BJ (cell line): ENCODE results near the gene DMD. TPM values are rescaled to one million over a fixed set of nuclear protein-coding genes. Genes with fewer than 3 reads are reported as not detected.

Experiments
- CTCF ChIA-PET: fragments of 350-600 bp; formaldehyde crosslinking; extraction: SDS; loops from one replicate; lab custom pipeline; 2021; ENCODE audit warnings: antibody characterized with exemption, inconsistent platforms; lab: Yijun Ruan, JAX
- POLR2A ChIA-PET: fragments of 300-600 bp; sonication (Branson Sonifier 250); formaldehyde crosslinking; extraction: SDS; loops from one replicate; lab custom pipeline; 2021; ENCODE audit warnings: antibody characterized with exemption; lab: Charles Lee
- DNase-seq: peaks from one replicate; pipeline ENCODE4 v3.0.0-alpha.2; 2011; ENCODE audit warnings: low read depth
- H3K27me3 ChIP-seq: 2 replicates; pipeline ENCODE4 v1.6.0; 2011; ENCODE audit warnings: low read length; ENCODE audit not compliant: control insufficient read depth, insufficient read depth
- H3K36me3 ChIP-seq: 2 replicates; pipeline ENCODE4 v1.5.1; 2011; ENCODE audit warnings: low read length; ENCODE audit not compliant: control insufficient read depth, insufficient read depth
- H3K4me3 ChIP-seq: 2 replicates; pipeline ENCODE4 v1.5.1; 2011; ENCODE audit warnings: low read depth, mild to moderate bottlenecking, control low read depth, low read length
- CTCF ChIP-seq: IDR thresholded peaks from 2 replicates; pipeline ENCODE4 v1.5.1; 2011; ENCODE audit warnings: low read depth, mild to moderate bottlenecking, control low read depth, inconsistent platforms, low read length, moderate library complexity; ENCODE audit not compliant: insufficient read depth
- polyA plus RNA-seq: library from polyadenylated mRNA; depleted of rRNA; stranded (reverse); fragments of >200 nt; gene quantifications from 2 replicates; pipeline ENCODE4 v1.2.3, GENCODE V29; 2011

The DMD gene
- polyA plus RNA-seq, 1 experiment = 12.5 TPM

- CTCF ChIA-PET = interaction anchor here (0.7 kb wide), 1 partner anchor 95 kb away, joined by 3 read pairs; no protein-coding TSS in a partner anchor
- no peak overlapping the region for H3K4me3 ChIP-seq
- POLR2A ChIA-PET = no interaction called here
These were observed 1781.4 kb downstream of the DMD start for GRCh38 chrX:31429915-31430314.

GRCh38 chrX:31423609-31424189, 1787.7 kb downstream of the DMD start:
- DNase-seq = peak; percentile 31
- no peaks in the 10 kb centered on the region for H3K27me3 ChIP-seq
- no peaks in the 10 kb centered on the region for H3K36me3 ChIP-seq
- TF ChIP-seq CTCF = peak; percentile 50
- CTCF ChIA-PET = interaction anchor here (0.9 to 2.6 kb wide), 7 partner anchors 9 to 385 kb away, joined by 4 to 10 read pairs (median 6); no protein-coding TSS in a partner anchor
- no peak overlapping the region for H3K4me3 ChIP-seq
- POLR2A ChIA-PET = no interaction called here

More at GRCh38 chrX:31429915-31430314, 1781.4 kb downstream of the DMD start:
- DNase-seq = no peak
- no peak for TF ChIP-seq CTCF
- no peaks in the 10 kb centered on the region for H3K27me3 ChIP-seq
- H3K36me3 ChIP-seq = no peaks in the 10 kb centered on the region

GRCh38 chrX:31421441-31421840, 1789.9 kb downstream of the DMD start:
- POLR2A ChIA-PET = no interaction called here
- Histone ChIP-seq H3K27me3 (no peaks in the 10 kb centered on the region), H3K4me3 (no peak overlapping the region), H3K36me3 (no peaks in the 10 kb centered on the region)
- TF ChIP-seq CTCF = no peak
- no peak for DNase-seq
- CTCF ChIA-PET = interaction anchor here (2.6 kb wide), 1 partner anchor 208 kb away, joined by 7 read pairs; no protein-coding TSS in a partner anchor

- H3K27me3 ChIP-seq = no peaks in the 10 kb centered on the region
- no peak for TF ChIP-seq CTCF
- H3K36me3 ChIP-seq = no peaks in the 10 kb centered on the region
- POLR2A ChIA-PET = no interaction called here
- DNase-seq = no peak
- no peak overlapping the region for H3K4me3 ChIP-seq
- CTCF ChIA-PET = no interaction called here
These were observed 1790.6 kb downstream of the DMD start for GRCh38 chrX:31420711-31421151.

GRCh38 chrX:31420302-31420701, 1791.0 kb downstream of the DMD start:
- no peak overlapping the region for H3K4me3 ChIP-seq
- CTCF ChIA-PET = no interaction called here
- TF ChIP-seq CTCF = no peak
- H3K36me3 ChIP-seq = no peaks in the 10 kb centered on the region
- no peaks in the 10 kb centered on the region for H3K27me3 ChIP-seq
- DNase-seq = no peak
- POLR2A ChIA-PET = no interaction called here
